Measurements from ENCODE around the gene SUMF1. TPM values are rescaled to one million over a fixed set of nuclear protein-coding genes. Genes with fewer than 3 reads are reported as not detected.

Gene SUMF1
- 51.2 and 84.8 TPM in 2 replicates for total RNA-seq

DNA sequence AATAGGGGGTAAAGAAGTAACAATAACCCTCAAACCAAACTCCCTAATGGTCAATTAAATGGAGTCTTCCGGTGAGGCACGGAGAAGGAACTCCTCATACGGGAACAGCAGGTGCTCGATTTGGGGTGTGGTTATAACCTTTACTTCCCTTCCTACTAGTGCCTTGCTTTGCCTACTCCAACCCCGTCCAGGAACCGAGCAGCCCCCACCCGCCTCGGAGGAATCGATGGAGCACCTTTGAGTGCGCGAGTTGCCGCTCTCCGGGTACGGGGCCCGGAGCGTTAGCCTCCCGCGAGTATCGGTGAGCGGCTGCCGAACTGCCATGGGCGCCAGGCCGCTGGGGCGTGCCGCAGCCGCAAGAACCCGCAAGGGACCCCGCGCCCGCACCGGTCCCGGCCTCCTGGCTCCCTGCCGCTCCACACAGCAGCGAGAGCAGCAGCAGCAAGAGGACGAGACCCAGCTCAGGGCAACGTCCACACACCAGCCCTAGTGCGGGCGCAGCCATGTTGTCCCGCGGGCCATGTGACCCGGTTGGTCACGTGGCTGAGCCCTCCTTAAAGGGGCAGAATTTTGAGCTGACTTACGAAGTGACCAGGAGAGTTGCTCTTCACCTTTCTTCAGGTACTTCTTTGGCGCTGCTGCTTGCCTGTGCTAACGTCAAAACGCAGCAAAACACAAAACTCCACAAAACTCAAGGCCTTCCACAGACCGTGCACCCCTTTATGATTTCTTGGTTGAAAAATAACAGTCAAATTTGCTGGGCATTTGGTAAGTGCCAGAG, at the start of gene SUMF1:
Gene SUMF1 (minus strand): TSS at position 529 of the 781 bp plus-strand sequence. CDS start 24 bp downstream, at position 505.

DNA sequence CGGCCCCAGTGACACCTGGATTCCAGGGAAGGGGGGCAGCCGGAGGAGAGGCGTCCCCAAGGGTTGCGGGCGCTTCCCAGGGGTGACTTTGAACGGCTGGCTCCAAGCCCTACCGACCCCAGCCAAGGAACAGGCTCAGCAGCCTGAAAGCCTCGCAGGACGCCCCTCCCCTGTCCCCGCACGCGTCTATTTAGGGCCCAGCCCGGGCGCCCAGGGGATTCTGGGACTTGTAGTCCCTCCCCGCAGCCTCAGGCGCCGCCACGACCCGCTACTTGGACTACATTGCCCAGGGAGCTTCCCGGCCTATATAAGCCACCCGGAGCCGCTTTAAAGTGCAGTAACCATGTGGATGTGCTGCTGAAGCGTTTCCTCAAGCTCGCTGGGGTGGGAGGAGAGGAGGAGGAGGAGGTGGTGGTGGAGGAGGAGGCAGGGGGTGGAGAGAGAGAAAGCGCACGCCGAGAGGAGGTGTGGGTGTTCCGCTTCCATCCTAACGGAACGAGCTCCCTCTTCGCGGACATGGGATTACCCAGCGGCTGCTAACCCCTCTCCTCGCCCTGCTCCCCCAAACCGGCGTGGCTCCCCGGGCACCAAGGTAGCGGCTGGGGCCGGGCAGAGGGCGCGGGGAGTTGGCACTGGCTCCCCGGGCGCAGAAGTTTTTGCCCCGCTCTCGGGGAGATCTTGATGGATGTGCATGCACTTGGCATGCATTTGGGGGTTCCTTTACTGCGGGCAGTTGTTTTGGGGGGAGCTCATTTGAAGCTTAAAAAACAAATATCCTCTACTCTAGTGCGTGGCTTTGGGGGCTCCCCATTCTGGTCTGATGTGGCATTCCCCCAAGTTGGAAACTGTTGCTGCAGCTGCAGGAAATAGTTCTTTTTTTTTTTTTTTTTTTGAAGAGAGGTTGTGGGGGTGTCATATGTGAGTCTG, 26.2 kb upstream of the SUMF1 start, which contains the start of gene ITPR1:
Gene ITPR1 (plus strand): TSS at position 335 of the 927 bp plus-strand sequence. CDS start 23,144 bp downstream, outside the sequence.

Other genes with a start within 250 kb of the SUMF1 start
- gene SETMAR, start 163.9 kb downstream of the SUMF1 start, total RNA-seq: 5.0 and 11.9 TPM in 2 replicates
- gene ITPR1, start 26.1 kb upstream of the SUMF1 start, total RNA-seq: 24.3 and 58.8 TPM in 2 replicates